Right atrium auricular region (tissue), 2 donors: ENCODE data around the gene PPFIA4. TPM values are rescaled to one million over a fixed set of nuclear protein-coding genes. Genes with fewer than 3 reads are reported as not detected.

Experiments used
- DNase-seq: peaks from one replicate; pipeline ENCODE4 v3.0.0-alpha.2; 2019; ENCODE audit warnings: low spot score
- H3K27ac ChIP-seq, 2 donors: fragments of 200-600 bp; sonication (generic); 1 replicate in 1 of 2; 2 replicates in 1 of 2; pipeline ENCODE4 v1.5.1; 2016 to 2019
- H3K27me3 ChIP-seq, 2 donors: fragments of 200-600 bp; sonication (generic); one replicate each; pipeline versions ENCODE4 v1.5.1 to v1.6.0; 2017 to 2019
- H3K36me3 ChIP-seq: fragments of 200-600 bp; sonication (generic); one replicate; pipeline ENCODE4 v1.5.1; 2016
- H3K4me1 ChIP-seq, 2 donors: fragments of 200-600 bp; sonication (generic); one replicate each; pipeline versions ENCODE4 v1.5.1 to v1.6.0; 2017 to 2019
- H3K4me3 ChIP-seq, 2 donors: fragments of 200-600 bp; sonication (generic); 1 replicate in 1 of 2; 2 replicates in 1 of 2; pipeline ENCODE4 v1.5.1; 2017 to 2019; ENCODE audit warnings: mild to moderate bottlenecking in 1 of 2, moderate library complexity in 1 of 2
- H3K9me3 ChIP-seq, 2 donors: fragments of 200-600 bp; sonication (generic); one replicate each; pipeline ENCODE4 v1.5.1; 2019
- CTCF ChIP-seq, 2 donors: fragments of 200-600 bp; sonication (generic); IDR thresholded peaks; one replicate each; pipeline ENCODE4 v1.5.1; 2019; ENCODE audit warnings: antibody characterized with exemption in 2 of 2
- total RNA-seq, 2 donors: library from RNA; depleted of rRNA; stranded (reverse); fragments of >200 nt; gene quantifications; one replicate each; pipeline ENCODE4 v1.1.0, GENCODE V29; 2016

Gene PPFIA4
- total RNA-seq, 2 donors from 2014 or later: 16.3 to 19.2 TPM

DNA sequence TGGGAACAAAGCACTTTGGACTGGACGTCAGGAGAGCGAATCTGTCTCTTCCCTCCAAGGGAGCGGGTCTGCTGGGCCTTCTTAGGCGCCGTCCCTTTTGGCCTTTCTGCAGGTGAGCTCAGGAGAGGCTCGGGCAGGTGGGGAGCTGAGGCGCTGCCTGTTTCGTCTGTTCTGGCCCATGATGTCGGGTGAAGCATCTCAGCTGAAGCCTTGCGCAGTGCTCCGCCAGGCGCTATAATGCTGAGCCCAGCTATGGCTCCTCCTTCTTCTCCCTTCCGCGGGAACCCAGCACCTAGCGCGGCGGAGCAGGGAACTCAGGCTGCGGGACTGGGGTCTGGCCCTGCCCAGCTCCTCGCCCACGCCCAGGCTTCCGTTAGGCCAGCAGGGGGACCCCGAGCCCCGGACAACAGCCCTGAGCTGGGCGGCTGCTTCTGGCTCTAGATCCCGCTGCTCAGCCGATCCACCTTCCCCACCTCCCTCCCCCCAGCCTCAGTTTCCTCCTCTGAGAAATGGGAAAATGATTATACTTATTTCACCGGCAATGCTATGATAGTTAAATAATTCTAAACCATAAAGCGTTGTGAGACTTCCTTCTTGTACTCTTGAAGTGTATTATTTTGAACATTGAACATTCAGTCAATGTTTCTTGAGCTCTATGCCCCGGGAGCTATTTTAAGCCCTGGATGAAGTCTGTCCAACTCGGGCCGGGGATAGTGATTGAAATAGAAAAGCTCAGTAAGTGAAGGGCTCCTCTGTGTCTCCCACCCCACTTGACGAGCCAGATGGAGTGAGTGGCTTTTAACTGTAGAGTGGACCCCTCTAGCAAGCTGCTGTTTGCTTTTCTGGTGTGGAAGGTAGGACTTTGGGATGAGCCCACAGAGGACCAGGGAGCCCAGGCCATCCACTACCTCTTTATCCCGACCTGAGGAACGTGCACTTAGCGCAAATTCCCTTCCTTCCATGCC is 91.6 kb downstream of the PPFIA4 start:
- H3K9me3 ChIP-seq: no peaks in the 10 kb centered on the region
- DNase-seq: peak; percentile 64
- no peaks in the 10 kb centered on the region for H3K27me3 ChIP-seq
- peaks cover 0 to 9% of the 10 kb centered on the region in 2 donors for H3K4me1 ChIP-seq
- no peak overlapping the region for H3K4me3 ChIP-seq
- TF ChIP-seq CTCF (IDR thresholded peaks at IDR 0.05): peak; percentile 62 to 91
- no peak overlapping the region for H3K27ac ChIP-seq
- no peaks in the 10 kb centered on the region for H3K36me3 ChIP-seq

- no peak for TF ChIP-seq CTCF (IDR thresholded peaks at IDR 0.05)
- Histone ChIP-seq H3K4me1 (peaks cover 0 to 19% of the 10 kb centered on the region in 2 donors), H3K27ac (no peak overlapping the region), H3K4me3 (no peak overlapping the region), H3K27me3 (no peaks in the 10 kb centered on the region), H3K9me3 (no peaks in the 10 kb centered on the region), H3K36me3 (no peaks in the 10 kb centered on the region)
- DNase-seq: peak; percentile 23
Observed at GRCh38 chr1:203120325-203121153, 94.2 kb downstream of the PPFIA4 start.

DNA sequence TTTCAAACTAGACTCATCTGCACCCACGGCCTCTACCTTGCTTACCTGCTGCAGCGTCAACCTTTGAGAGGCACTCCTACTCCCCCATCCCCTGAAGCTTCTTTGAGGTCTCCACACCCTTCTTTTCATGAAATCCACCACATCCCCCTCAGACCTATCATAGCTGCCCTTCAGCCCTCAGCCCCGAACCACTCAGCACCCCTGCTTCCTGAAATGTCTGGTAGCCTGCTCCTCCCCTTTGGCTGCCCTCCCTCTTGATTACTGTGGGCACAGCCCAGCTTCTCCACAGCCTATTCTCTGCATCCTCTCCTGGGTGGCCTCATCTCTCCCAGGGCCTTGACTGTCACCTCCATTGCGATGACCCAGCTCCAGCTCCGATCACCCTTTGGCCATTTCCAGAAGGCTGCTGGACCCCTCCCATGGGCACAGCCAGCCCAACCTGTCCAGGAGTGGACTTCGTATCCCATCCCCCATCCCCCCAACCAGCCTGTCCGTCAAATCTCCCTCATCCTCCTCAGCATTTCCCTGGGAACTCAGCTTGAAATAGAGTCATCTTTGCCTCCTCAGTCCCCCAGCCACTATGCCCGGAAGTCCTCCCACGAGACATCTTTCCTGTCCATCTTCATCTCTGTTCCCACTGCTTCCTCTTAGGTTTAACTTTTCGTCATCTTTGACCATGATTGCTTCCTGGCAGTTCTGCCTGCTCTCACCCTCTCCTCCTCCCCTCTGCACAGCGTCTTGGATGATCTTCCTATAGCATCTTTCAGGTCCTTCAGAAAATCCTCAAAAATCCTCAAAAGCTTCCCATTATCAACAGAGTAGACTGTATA is 95.1 kb downstream of the PPFIA4 start:
- no peak for TF ChIP-seq CTCF (IDR thresholded peaks at IDR 0.05)
- Histone ChIP-seq H3K27ac (no peak overlapping the region), H3K9me3 (no peaks in the 10 kb centered on the region), H3K4me1 (peaks cover 0 to 28% of the 10 kb centered on the region in 2 donors), H3K27me3 (no peaks in the 10 kb centered on the region), H3K36me3 (no peaks in the 10 kb centered on the region), H3K4me3 (no peak overlapping the region)
- peak; percentile 44 for DNase-seq

DNA sequence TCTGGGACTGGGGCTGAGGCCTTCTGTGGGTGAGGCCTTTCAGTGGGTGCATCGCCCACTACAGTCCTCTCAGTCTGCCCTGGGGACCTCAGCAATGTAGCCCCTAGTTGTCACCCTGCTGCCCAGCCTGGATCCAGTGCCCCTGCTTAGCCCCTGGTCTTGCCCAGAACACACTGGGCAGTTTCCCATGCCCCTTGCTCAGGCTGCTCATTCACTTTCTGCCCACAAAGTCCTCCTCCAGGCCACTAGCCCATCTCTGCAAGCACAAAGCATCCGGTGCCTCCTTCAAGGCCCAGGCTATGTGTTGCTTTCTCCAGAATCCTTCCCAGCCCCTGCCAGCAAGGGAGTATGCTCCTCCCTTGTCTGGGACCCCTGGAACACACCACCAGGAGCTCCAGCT is 95.9 kb downstream of the PPFIA4 start:
- DNase-seq: peak; percentile 7
- no peak for TF ChIP-seq CTCF (IDR thresholded peaks at IDR 0.05)
- Histone ChIP-seq H3K27ac (no peak overlapping the region), H3K4me1 (peaks cover 0 to 35% of the 10 kb centered on the region in 2 donors), H3K36me3 (no peaks in the 10 kb centered on the region), H3K4me3 (no peak overlapping the region), H3K9me3 (no peaks in the 10 kb centered on the region), H3K27me3 (no peaks in the 10 kb centered on the region)

DNA sequence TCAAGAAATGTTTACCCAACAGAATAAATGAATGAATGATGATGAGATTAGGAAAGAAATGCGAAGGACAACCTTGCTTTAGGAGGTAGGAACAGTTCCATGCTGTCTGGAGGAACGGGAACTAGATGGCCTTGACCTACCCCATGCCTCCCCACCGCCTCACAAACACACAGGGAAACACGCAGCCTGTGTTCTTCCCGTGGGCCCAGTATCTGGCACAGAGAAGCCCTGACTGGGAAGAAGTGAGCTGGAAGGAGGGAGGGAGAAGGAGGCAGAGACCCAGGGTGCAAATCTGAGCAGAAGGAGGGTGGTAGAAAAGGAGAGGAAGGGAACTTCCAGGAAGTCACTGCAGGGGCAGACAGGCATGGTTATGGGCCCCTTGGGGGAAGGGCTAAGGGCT is 97.7 kb downstream of the PPFIA4 start:
- H3K4me1 ChIP-seq: peaks cover 0 to 45% of the 10 kb centered on the region in 2 donors
- peak; percentile 11 for DNase-seq
- TF ChIP-seq CTCF (IDR thresholded peaks at IDR 0.05): no peak
- no peaks in the 10 kb centered on the region for H3K36me3 ChIP-seq
- H3K27me3 ChIP-seq: no peaks in the 10 kb centered on the region
- H3K27ac ChIP-seq: no peak overlapping the region
- H3K9me3 ChIP-seq: no peaks in the 10 kb centered on the region
- no peak overlapping the region for H3K4me3 ChIP-seq
